Femur (tissue), 1 donor: ENCODE data around the gene KLHL10.
A peak's percentile ranks its signal among the peaks of the same experiment; 100 is the strongest.

Experiments used
- DNase-seq: peaks from one replicate; pipeline ENCODE4 v3.0.0-alpha.2; 2017

The KLHL10 gene

GRCh38 chr17:41837761-41838538 is at the start of gene KLHL10:
Gene KLHL10, plus strand, starts transcription at chr17:41837825. Its CDS starts 108 bp downstream, at chr17:41837933.
- DNase-seq = no peak

DNA sequence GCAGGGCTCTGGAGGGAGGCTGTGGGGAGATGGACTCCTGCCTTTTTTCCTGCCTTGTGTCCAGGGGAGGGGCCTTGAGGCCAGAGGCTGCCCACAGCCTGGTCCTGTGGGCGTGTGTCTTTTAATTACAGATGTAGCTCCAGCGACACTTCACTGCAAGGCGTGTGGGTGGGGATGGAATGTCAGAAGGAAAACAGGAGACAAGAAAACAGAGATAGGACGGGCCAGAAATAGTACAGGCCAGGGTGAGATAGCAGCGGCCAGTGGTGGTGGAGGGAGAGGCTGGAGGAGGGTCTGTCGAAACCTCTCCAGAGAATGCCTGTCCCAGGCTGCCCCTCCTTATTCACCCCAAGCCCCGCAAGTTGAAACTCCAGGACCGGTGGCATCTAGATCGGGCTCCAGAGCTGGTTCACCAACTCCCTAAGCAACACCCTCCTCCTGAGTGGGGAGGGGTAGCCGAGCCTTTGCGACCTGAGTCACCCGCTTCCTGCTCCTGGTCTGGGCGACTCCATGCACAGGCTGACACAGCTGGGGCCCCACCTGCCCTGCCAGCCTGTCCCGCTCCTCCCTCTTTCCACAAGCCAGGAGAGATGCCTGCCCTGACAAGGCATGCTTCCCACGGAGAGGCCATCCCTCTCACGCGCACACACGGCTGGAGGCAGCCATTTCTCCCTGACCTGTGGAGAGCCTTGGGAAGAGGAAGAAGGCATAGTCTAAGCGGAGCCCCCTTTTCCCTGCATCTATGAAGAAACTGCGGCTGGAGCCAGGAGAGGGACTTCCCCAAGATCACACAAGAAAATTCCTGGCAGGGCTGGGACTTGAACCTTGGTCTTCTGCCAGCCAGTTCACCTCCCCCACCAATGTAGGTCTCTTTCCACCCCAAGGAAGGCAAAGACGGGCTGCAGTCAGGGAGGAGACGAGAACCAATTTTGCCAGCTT is 44.5 kb upstream of the KLHL10 start:
- DNase-seq = peak; percentile 42

- DNase-seq = no peak
These were observed 43.7 kb upstream of the KLHL10 start for GRCh38 chr17:41793784-41794539.

- no peak for DNase-seq
These were observed 43.1 kb upstream of the KLHL10 start for GRCh38 chr17:41794540-41794975.

- no peak for DNase-seq
These were observed 41.3 kb upstream of the KLHL10 start for GRCh38 chr17:41796121-41796895.

DNA sequence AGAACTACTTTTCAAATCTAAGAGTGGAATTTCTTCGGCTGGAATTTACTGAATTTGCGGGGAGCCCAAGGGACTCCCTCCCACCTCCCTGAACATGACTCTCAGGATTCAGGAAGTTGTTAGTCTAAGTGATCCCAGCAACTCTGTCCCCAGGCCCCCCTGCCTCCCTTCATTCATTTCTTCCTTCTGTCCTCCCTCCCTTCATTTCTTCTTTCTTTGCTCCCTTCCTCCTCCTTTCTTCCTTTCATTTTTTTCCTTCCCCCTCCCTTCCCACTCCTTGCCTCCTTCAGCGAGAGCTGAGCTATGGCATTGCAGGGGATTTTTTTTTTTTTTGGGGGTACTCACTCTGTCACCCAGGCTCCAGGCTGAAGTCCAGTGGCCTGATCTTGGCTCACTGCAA is 40.2 kb upstream of the KLHL10 start:
- no peak for DNase-seq

- DNase-seq = peak; percentile 22
These were observed 38.3 kb upstream of the KLHL10 start for GRCh38 chr17:41799366-41799765.

GRCh38 chr17:41800601-41801373 is 36.8 kb upstream of the KLHL10 start:
- DNase-seq = peak; percentile 55

- peak; percentile 91 for DNase-seq
These were observed 36.0 kb upstream of the KLHL10 start for GRCh38 chr17:41801374-41802271.

DNA sequence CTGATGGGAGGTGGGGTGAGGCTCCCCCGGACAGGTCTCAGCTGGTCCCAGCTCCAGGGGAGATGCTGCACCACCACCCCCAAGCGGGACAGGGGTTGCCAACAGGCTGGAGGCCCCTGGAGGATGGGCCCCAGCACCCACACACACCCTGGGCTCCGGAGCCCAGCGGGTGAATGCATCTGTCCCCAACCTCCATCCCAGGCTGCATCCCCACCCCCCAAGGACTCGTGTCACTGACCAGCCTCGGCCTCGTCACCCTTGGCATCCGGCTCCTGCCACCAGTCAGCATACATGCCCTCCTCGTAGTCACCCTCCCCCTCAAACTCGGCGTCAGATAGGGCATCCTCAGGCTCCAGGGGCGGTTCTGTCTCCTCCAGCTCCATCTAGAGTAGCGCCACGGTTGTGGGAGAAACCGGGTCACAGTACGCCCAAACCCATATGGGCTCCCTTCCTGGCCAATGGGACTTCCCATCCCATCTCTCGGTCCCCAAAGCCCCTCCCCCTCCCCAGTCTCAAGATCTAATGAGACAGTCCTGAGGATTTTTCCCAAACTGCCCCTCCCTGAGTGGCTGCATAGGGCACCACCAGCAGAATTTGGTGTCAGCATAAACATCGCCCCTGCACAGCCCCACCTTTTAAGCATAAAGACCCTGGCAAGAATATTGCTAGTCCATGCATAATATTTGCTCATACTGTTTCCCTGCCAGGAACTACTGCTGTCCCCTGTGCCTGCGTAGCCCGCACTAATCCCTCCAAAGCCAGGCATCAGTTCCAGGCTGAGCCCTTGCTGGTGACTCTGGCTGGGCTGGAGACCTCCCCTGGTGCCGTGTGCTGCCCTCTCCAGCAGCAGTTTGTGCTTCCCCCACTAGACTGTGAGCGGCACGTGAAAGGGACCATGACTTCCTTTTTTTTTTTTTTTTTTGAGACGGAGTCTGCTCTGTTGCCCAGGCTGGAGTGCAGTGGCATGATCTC is 34.3 kb upstream of the KLHL10 start:
- no peak for DNase-seq

- no peak for DNase-seq
These were observed 30.8 kb upstream of the KLHL10 start for GRCh38 chr17:41806685-41807445.

DNA sequence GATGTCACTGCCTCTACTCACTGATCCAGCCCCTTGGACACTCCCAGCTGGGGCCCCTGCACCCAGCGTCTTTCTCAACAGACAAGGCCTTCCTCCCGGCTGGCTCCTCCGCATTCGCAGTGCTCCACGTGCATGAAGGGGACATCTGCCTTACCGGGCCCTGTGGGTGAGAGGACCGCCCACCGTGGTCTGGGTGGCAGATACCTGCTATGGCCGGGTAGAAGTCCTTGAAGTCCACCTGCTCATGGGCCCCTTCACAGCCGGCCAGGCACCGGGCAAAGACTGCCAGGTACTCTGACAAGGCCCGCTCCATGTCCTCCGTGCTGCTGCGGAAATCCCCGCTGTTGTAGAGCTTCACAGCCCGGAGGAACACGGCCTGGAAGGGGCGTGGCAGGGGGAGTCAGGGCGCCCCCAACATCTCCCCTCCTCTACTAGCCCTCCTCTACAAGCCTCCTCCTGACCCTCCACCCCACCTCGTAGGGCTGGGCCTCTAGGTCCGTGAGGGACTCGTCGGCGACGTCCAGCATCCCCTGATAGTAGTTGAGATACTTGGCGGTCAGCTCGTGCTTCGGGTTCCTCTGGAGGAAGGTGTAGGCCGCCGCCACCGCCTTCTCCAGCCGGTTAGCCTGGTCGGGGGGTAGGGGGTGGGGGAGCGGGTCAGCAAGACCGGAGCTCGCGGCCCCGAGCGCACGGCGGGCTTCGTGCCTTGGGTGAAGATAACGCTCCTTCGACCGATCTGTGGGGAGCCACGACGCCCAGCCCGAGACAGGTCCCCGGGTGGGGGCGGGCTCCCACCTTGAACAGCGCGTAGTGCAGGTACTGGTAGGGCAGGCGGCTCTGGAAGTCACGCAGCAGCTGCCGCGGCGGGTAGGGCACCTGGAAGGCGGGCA is 26.7 kb upstream of the KLHL10 start:
- no peak for DNase-seq

DNA sequence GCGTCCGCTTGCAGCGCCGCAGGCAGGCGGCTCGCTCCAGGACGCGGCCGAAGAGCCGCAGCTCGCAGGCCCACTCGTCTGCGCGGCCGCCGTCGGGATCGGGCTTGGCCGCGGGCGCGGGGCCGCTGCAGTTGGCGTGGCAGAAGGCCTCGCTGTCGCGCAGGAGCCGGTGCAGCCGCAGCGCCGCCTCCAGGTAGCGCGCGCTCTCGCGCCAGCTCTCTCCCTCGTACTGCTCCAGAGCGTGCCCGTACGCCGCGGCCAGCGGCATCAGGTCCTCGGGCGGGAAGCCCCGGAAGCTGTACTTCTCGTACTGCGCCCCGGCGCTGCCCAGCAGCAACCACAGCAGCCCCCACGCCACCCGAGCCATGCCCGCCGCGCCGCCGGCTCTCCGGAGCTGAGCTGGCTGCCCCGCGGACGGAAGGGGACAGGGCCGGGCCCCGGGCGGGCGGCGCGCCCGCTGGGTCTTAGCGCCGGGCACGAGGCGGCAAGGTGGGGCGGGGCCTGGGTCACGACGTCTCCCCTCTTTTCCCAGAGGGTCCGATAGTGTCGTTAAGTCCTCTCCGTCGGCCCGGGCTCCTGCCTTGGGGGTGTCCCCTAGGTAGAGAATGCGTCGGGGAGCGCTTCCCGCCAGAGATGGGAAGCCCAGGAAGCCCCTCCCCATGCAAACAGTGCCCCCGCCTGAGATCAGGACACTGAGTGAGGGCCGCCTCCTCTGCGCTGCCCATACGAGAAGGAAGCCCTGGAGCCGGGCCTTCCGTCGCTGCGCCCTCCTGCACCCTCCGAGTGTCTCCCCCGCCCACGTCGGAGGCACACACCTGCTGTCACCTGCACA is 25.9 kb upstream of the KLHL10 start, which contains the start of gene P3H4:
Gene P3H4 (minus strand): TSS at position 401 of the 832 bp plus-strand sequence. CDS start 34 bp downstream, at position 367.
- peak; percentile 87 for DNase-seq

- DNase-seq = peak; percentile 96
These were observed 25.1 kb upstream of the KLHL10 start, which contains the start of gene FKBP10 for GRCh38 chr17:41812381-41813151. Gene FKBP10, plus strand, starts transcription at chr17:41813004. Its CDS starts 31 bp downstream, at chr17:41813035.

GRCh38 chr17:41813152-41813680 is 24.4 kb upstream of the KLHL10 start:
- DNase-seq = no peak
